NCI-H2171 treated with DMSO at 0.1 percent for 48 hours (cell line): ENCODE data around the gene PROC.

Experiments used
- DNase-seq: peaks from one replicate; lab custom pipeline; 2025; lab: John Stamatoyannopoulos, UW

PROC gene

DNA sequence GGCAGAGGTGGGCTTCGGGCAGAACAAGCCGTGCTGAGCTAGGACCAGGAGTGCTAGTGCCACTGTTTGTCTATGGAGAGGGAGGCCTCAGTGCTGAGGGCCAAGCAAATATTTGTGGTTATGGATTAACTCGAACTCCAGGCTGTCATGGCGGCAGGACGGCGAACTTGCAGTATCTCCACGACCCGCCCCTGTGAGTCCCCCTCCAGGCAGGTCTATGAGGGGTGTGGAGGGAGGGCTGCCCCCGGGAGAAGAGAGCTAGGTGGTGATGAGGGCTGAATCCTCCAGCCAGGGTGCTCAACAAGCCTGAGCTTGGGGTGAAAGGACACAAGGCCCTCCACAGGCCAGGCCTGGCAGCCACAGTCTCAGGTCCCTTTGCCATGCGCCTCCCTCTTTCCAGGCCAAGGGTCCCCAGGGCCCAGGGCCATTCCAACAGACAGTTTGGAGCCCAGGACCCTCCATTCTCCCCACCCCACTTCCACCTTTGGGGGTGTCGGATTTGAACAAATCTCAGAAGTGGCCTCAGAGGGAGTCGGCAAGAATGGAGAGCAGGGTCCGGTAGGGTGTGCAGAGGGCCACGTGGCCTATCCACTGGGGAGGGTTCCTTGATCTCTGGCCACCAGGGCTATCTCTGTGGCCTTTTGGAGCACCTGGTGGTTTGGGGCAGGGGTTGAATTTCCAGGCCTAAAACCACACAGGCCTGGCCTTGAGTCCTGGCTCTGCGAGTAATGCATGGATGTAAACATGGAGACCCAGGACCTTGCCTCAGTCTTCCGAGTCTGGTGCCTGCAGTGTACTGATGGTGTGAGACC lies at the start of gene PROC:
Gene PROC (plus strand): TSS at position 128 of the 812 bp plus-strand sequence. CDS start 1,516 bp downstream, outside the sequence.
- DNase-seq, result no peak

GRCh38 chr2:127370010-127370409 lies 48.2 kb upstream of the PROC start:
- no peak for DNase-seq

- no peak for DNase-seq
Measured at GRCh38 chr2:127371037-127371436, 47.2 kb upstream of the PROC start.

DNA sequence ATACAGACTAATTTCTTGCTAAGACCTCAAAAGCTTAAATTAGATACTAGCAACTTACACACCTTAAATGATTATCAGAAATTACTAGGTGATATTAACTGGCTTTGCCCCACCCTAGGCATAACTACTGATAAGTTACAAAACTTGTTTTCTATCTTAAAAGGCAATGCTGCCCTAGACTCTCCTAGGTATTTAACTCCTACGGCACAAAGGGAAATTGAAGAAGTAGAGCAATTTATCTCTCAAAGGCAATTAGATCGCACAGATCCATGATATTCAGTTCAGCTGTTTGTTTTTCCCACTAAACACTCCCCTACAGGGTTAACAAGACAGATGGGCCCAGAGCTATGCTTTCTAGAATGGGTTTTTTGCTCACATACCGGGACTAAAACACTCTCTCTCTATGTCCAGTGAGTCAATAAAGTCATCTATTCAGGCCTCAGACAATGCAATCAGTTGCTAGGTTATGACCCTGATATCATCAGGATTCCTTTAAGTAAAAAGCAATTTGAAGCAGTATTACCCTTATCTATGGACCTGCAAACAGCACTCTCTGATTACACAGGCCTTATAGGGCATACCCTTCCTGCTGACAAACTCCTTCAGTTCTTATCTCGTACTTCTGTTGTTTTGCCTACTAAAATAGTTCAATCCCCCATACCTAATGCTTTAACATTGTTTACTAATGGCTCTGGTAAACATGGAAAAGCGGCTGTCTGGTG lies 44.7 kb upstream of the PROC start:
- DNase-seq, result no peak

GRCh38 chr2:127376257-127376656 lies 42.0 kb upstream of the PROC start:
- DNase-seq, result no peak

DNA sequence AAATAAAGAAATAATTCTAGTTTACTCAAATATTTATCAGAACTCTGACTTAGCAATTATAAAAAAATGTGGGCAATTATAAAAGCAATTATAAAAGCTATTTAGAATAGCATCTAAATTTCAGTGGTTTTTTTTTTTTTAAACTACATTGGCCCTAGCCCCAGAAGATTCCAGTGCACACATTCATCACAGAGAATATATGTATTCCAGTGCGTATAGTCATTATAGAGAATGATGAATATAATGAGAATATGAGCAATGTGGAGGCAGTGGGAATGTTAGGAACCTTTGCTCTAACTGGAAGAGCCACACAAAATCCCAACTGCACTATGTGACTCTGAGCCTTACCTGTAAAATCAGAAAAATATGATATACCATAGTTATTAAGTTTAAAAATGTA lies 41.0 kb upstream of the PROC start:
- DNase-seq, result no peak

GRCh38 chr2:127378720-127379119 lies 39.5 kb upstream of the PROC start:
- DNase-seq, result no peak

GRCh38 chr2:127379712-127380355 lies 38.4 kb upstream of the PROC start:
- no peak for DNase-seq

DNA sequence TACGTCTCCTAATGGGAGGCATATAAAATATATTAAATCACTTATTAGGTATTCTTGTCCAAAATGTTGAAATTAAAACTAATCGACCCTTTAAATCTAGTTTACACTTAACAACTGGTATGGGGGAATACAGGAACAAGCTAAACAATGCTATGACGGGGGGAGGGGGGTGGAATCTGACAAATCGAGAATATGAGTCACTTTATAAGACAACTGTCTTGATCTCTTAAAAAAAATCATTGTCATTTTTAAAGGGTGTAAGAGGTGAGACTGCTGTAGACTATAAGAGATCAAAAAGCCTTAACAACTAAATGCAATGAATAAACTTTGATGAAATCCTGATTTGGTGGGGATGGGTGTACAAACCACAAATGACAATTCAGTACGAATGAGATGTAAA lies 36.5 kb upstream of the PROC start:
- no peak for DNase-seq

- no peak for DNase-seq
Measured at GRCh38 chr2:127382831-127383230, 35.4 kb upstream of the PROC start.

DNA sequence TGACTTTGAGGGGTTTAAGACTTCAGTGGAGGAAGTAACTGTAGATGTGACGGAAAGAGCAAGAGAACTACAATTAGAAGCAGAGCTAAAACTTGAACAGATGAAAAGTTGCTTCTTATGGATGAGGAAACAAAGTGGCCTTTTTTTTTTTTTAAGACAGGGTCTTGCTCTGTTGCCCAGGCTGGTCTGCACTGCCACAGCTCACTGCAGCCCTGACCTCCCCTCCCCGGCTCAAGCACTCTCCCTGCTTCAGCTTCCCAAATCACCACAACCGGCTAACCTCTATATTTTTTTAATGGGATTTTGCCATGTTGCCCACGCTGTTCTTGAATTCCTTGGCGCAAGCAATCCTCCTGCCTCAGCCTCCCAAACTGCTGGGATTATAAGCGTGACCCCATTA lies 33.7 kb upstream of the PROC start:
- no peak for DNase-seq

DNA sequence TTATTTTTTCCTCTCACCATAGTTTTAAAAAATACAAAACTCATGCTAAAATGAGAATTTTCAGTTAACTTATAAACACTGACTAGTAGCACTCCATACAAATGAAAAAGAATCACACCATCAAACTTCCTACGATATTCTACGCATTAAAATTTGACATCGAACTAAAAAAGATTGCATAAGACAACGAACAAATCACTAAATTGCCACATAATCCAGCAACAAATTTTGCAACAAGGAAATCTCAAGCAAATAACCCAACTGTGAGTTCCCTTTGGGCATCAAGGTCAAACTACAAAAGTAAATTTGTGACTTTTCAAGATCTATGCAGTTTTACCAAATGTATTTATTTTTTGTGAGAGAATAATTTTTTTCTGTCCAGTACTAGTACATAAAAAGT lies 32.0 kb upstream of the PROC start:
- no peak for DNase-seq

DNA sequence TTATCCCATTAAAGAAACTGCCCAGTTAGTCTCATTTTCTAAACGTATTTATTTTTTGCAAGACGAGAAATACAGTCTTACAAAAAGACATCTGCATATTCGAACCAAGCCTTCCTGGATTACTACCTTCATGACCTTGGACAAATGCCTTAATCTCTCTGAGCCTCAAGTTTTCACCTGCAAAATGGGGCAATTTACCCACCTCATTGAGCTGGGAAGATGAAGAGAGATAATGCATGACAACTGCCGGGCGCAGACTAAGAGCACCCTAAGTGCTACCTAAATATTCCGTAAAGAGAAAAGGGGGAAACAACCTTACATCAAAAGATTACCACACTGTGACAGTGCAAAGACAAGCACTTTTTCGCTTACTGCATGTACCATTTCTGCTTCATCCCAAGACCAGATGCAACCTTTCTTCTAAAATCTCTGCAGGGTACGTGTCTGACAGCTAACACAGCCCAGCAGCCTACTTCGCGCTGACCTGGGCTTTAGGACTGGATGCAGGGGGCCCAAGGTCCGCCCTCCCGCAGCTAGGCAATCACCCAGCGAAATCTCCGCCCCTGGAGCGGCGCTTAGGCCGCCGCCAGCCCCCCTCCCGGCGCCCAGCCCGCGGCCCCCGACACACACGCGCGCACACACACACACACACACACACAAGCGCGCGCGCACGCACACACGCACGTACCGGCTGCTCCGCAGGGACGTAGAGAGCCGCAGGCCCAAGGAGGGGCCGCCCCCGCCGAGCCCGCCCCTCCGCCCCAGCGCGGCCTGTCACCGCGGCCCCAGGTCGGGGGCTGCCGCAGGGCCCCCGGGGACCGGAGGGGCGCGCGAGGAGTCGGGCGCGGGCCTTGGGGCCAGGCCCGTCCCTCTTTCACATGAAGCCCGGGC lies 31.2 kb upstream of the PROC start:
- peak; percentile 74 for DNase-seq

- peak; percentile 84 for DNase-seq
Measured at GRCh38 chr2:127387655-127388422, 30.4 kb upstream of the PROC start, which contains the start of gene MAP3K2. Gene MAP3K2, minus strand, starts transcription at chr2:127387975. Its CDS starts 44,846 bp downstream, at chr2:127343129.

DNA sequence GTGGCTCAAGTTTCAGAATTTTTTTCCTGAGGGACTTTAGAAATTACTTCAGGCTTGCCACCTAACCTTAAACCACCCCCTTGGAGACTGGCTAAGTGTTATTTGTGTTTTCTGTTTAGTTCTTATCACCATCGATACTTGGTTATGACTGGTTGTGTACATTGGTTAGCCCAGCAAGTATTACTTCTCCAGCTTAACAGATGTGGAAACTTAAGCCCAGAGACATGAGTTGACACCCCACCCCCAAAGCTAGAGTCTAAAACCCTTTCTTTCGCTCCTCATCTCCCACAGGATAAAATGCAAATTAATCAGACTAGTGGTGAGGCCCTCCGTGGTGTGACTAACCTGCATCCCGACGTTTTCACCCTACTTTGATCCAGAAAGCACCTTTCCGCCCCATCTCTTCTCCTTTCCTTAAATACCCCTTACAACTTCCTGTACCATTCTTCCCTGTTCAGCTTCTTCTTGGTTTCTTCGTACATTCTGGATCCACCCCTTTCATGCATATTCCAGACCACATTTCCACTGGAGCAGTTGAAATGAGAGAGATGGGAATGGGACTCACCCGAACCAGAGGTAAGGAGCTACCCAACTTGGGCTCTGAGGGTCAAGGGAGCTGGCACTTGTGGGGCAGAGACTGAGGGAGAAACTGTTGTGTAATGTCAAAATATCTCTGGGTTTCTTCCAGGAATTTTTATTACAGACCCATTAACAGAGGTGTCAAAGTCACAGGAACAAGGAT lies 29.6 kb upstream of the PROC start:
- DNase-seq, result no peak

- no peak for DNase-seq
Measured at GRCh38 chr2:127389778-127390435, 28.3 kb upstream of the PROC start.

- no peak for DNase-seq
Measured at GRCh38 chr2:127392133-127392827, 25.9 kb upstream of the PROC start.

DNA sequence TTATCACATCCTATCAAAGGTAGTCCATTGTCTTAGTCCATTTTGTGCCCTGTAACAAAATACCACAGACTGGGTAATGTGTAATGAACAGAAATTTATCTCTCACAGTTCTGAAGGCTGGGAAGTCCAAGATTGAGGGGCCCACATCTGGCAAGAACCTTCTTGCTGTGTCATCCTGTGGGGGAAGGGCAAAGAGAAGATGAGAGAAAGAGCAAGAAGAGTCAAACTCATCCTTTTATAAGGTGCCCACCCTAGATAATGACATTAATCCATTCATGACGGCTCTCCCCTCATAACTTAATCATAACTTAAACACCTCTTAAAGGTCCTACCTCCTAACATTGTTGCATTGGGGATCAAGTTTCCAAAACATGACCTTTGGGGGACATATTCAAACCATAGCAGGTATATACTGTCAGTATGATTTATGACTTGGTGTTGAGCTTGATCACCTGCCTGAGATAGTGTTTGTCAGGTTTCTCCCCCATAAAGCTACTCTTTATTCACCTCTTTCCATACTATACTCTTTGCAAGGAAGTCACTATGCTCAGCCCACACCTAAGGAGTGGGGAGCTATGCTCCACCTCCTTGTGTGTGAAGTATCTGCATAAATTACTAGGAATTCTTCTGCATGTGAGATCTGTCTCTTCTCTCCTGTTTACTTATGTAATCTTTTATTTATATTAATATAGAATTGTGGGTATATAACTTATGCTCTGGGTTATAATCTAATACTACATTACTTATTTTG lies 25.2 kb upstream of the PROC start:
- DNase-seq, result no peak
